ENCODE measurements around the gene ANKS6.

Gene ANKS6

DNA sequence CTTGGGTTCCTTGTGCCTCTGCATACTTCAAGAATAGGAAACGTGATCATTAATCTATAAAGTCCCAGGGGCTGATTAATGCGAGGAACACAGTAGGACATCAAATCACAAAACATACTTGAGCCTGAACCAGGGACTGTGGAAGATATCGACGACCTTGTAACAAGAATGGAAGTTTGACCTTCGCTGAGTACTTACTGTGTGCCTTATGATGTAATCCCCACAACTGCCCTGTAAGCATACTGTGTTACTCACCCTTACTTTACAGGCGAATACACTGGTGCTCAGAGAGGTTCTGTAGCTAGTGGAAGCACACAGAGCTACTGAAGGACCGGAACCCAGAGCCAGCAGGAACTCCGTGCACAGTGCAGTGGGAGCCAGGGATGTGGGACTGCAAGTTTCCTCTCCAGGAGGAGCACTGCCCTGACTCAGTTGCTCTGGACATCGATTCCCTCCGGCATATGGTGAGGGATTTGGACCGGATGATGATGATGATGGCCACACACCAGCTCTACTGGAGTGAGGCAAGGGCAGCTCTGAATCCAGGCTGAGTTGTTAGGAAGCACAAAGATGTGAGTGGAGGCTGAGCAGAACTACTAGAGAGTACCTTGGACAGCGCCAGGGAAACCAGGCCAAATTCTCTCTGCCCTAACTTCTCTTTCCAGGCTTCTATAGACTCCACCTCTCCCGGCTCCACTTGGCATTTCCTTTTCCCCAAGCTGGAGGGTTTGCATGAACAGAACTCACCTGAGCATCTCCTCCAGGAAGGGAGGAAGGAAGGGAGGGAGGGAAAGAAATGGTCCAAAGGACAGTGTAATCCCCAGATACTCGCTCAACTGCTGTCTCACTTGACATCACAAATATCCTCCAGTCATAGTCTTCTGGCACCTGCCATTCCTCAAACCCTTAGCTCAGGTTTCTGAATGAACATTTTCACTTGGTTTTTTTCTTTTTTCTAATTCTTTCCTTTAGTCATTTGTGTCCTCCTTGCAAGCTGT lies 86.1 kb downstream of the ANKS6 start:
- H3K4me3 ChIP-seq (ENCODE audit: low read depth, low read length) = no peak overlapping the region
- DNase-seq (ENCODE audit: low read depth, low spot score) = peak; percentile 53
- TF ChIP-seq, protein P1, sequence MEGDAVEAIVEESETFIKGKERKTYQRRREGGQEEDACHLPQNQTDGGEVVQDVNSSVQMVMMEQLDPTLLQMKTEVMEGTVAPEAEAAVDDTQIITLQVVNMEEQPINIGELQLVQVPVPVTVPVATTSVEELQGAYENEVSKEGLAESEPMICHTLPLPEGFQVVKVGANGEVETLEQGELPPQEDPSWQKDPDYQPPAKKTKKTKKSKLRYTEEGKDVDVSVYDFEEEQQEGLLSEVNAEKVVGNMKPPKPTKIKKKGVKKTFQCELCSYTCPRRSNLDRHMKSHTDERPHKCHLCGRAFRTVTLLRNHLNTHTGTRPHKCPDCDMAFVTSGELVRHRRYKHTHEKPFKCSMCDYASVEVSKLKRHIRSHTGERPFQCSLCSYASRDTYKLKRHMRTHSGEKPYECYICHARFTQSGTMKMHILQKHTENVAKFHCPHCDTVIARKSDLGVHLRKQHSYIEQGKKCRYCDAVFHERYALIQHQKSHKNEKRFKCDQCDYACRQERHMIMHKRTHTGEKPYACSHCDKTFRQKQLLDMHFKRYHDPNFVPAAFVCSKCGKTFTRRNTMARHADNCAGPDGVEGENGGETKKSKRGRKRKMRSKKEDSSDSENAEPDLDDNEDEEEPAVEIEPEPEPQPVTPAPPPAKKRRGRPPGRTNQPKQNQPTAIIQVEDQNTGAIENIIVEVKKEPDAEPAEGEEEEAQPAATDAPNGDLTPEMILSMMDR (IDR thresholded peaks at IDR 0.05; ENCODE audit: low read depth, low read length) = no peak
- in situ Hi-C loops (cut with HindIII; ENCODE audit: low sequenced_read_pairs) = no loop called here

DNA sequence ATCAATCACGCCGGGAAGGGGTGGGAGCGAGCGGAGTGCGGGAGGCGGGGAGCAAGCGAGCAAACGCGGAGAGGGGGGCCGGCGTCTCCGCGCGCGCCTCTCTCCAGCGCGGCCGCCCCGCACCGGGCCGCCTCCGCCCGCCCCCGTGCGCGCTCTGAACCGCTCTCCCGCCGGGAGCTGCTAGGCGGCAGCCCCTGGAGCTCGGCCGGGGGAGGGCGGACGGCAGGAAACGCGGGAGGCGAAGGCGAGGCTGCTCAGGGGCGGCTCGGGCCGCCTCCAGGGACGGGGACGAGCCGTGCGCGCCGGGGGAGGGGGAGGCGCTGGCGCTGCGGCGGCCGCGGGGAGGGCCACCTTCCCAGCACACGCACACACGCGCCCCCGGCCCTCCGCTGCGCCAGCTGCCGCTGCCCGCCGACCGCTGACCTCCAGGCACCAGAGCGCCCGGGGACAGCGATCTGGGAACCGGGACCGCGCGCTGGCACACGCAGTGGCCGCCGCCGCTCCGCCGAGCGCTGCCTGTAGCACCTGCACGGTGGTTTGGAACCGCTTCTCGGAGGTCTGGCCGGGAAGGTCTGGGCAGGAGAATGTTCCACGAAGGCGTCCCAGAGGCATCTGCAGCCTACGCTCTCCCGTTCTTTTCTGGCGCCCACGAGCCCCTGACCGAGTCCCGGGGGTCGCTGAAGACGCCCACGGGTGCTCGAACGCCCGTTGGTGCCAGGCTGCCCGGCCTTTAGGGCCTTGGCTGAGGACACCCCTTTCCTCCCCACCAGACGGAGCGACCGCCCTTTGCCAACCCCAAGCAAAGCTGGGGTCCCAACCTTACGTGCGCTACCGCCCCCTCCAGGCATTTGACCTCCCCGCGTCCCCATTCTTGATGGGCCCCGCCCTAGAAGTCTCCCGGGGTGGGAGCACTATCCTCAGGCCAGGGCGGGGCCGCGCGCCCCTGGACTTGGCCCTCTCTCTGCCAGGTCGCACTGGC lies 87.1 kb downstream of the ANKS6 start, which contains the start of gene GABBR2:
Gene GABBR2, minus strand, starts transcription at position 3 of the 979 bp plus-strand sequence. CDS start 198 bp downstream, outside the sequence.
- DNase-seq (ENCODE audit: low read depth, low spot score) = no peak
- no peak within 1 kb of the TSS for H3K4me3 ChIP-seq (ENCODE audit: low read depth, low read length)
- TF ChIP-seq, protein P1 (IDR thresholded peaks at IDR 0.05; ENCODE audit: low read depth, low read length) = no peak
- in situ Hi-C loops (cut with HindIII; ENCODE audit: low sequenced_read_pairs) = no loop called here

DNA sequence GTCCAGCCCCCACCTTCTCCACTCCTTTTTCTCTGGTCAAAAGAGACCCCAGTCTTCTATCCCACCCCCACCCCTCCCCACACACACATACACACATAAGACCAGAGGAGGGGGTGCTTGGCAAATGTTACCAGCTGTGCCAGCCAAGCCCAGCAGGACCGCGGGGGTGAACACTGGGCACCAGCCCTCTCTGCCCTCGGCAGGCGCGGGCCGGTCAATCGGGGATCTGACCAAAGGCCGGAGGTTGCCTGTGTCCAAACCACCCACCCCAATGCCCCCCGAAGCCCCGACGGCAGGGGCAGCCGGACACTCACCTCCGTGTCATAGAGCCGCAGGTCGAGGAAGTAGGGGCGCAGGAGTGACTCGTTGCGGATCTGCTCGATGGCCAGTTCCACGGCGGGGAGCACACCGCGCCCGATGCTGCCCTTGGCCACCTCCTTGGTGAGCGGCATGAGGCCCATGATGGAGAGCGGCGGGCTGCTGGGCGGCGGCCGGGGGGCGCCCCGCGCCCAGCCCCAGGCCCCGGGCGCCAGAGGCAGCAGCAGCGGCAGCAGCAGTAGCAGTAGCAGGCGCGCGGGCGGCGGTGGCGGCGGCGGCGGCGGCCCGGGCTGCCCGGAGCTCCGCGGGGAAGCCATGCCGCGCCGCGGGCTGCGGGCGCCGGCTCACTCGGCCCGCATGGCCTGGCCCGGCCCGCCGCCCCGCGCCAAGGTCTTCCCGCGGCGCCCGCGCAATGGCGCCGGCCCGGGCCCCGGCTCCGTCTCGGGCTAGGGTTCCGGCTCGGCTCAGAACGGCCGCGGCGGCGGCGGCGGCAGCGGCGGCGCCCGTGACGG lies 88.0 kb downstream of the ANKS6 start:
- DNase-seq (ENCODE audit: low read depth, low spot score) = no peak
- no peak overlapping the region for H3K4me3 ChIP-seq (ENCODE audit: low read depth, low read length)
- TF ChIP-seq, protein P1 (IDR thresholded peaks at IDR 0.05; ENCODE audit: low read depth, low read length) = no peak
- in situ Hi-C loops (cut with HindIII; ENCODE audit: low sequenced_read_pairs) = no loop called here

DNA sequence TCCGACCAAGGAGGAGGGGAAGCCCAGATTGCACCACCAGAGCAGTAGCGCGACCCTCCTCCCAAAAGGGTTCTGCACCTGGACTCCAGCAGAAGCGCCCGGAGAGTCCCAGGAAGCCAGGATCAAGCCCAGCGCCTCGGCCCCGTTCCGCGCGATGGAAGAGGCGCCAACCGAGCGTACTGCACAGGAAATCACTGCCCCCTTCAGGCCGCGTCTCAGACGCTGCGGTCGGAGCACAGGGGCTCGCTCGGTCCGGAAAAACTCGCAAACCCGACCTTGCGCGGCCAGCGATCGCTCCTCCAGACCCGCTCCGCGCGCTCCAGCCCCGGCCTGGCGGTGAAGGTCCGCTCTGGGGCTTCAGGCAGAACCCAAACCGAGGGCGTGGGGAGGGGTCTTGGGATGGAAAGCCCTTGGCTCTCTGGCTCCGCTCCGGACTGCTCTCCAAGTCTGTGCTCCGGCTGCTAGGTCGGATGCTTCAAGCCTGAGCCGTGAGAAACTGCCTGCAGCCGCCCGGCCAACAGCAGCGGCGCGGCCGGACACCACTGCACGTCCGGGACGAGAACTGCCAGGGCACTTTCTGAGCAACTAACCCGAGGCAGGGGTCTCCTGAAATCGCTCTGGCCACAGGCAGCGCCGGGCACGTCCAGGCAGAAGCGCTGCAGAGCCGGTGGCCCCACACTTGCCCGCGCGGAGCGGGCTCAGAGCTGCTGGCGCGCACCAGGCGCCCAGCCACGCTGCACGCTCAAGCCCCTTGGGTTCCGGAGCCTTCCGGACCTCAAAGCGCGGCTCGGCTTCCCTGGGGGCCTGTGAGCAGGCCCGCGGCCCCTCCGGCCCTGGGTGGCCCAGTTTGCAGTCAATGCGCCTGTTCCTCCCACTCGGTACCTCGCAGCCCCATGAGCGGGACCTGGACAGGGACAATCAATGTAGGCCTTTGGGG lies 88.9 kb downstream of the ANKS6 start:
- in situ Hi-C loops (cut with HindIII; ENCODE audit: low sequenced_read_pairs) = no loop called here
- peak overlapping the region; percentile 6 for H3K4me3 ChIP-seq (ENCODE audit: low read depth, low read length)
- peak; percentile 70 for DNase-seq (ENCODE audit: low read depth, low spot score)
- TF ChIP-seq, protein P1 (IDR thresholded peaks at IDR 0.05; ENCODE audit: low read depth, low read length) = peak; percentile 73

DNA sequence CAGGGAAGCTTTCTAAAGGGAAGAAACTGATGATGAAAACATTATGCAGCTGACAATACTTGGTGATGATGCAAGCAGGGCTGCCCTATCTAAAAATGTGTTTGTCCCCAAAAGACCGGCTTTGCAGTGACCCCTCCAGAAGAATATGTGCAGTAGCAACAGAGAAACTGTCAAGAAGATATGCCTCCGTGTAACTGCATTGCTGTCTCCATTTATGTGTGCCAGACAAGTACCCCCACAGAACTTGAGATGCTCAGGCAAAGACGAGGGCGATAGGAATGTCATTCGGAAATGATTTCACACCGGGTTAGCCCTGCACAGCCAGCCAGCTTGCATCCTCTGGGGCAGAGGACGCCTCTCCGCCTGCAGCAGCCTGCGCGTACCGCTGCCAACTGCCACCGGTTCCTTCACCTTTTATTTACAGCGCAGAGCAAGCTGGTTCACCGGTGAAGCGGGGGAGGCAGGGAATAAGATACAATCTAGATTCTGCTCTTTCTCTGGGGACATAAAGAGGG lies 89.6 kb downstream of the ANKS6 start:
- no peak overlapping the region for H3K4me3 ChIP-seq (ENCODE audit: low read depth, low read length)
- in situ Hi-C loops (cut with HindIII; ENCODE audit: low sequenced_read_pairs) = no loop called here
- TF ChIP-seq, protein P1 (IDR thresholded peaks at IDR 0.05; ENCODE audit: low read depth, low read length) = no peak
- no peak for DNase-seq (ENCODE audit: low read depth, low spot score)
